GM19239 (cell line): ENCODE results near the gene GDPD5.

Experiments
- DNase-seq: peaks from one replicate; pipeline ENCODE4 v3.0.0; 2011; ENCODE audit warnings: low spot score; ENCODE audit not compliant: insufficient read length
- FAIRE-seq: peaks from 2 replicates; lab custom pipeline; 2011; peaks lifted over from hg19 to GRCh38; lab: Jason Lieb, UNC

GDPD5 gene

DNA sequence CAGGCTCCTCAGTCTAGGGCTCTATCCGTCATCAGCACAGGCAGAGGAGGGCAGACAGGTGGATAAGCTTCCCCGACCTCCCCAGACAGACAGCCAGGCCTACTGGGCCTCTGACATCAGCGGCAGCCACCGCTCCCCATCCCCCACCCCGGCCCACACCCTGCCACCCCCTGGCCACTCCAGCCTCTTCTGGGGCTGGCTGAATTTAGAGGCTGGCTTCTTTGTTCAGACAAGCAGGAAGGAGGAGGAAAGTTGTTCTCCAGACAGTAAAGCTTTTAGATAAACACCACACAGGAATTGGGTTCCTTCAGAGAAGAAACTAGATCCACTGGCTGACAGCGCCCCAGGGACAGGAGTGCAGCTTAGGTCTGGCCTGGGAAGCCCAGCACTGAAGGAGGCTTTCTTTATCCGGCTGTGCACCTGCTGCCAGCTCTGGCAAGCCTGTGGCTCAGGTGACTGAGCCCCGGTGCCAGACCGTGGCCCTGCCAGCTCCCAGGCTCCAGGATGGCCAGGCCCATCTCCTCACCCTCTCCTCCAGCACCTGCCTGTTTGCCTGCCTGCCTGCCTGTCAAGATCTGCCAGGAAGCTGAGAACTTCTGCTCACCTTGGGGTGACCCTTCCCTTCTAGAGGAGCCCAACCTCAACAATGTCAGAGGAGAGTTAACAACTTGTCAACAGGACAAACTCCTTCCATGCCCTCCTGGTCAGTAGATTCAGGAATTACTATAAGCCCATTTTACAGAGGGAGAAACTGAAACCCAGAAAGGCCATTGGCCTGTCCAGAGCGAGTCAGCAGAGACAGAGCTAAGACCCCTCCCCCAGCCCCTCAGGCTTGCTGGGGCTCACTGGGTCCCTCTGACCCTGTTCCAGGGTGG lies 48.8 kb downstream of the GDPD5 start:
- DNase-seq, result no peak
- no peak for FAIRE-seq

DNA sequence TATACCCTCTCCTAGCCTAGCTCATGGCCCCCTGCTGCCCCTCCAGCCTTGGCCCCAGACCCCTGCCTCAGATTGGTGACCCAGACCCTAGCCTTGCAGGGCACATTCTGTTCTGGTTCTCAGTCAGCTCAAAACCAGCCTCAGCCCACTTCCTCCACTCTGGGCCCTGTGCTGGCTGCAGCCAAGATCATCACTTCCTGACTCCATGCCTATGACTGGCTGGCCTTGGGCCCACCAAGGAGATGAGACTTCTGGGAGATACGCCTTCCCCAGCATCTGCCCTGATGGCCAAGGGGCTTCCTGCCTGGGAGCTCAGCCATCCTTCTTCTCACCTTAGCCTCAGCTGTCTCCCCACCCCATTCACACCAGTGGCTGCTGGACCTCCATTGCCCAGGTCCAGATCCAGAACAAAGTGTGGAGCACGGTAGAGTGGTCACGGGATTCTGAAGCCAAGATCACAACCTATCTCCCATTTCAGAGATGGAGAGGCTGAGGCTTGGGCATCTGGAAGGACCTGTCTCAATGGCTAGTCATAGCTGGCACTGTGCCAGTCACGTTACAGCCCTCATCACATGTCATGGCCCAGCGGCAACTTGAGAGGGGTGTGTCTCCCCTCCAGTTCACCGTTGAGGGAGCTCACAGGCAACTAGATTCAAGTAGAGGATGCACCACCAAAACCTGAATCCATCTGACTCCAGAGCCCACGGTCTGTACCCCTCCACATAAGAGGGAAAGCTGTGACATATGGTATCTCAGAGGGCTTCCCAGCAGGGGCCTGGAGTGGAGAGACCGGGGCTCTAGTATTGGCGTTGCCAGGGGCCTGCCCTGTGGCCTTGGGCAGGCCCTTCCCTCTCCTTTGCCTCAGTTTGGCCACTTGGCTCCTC lies 49.7 kb downstream of the GDPD5 start:
- no peak for DNase-seq
- no peak for FAIRE-seq

DNA sequence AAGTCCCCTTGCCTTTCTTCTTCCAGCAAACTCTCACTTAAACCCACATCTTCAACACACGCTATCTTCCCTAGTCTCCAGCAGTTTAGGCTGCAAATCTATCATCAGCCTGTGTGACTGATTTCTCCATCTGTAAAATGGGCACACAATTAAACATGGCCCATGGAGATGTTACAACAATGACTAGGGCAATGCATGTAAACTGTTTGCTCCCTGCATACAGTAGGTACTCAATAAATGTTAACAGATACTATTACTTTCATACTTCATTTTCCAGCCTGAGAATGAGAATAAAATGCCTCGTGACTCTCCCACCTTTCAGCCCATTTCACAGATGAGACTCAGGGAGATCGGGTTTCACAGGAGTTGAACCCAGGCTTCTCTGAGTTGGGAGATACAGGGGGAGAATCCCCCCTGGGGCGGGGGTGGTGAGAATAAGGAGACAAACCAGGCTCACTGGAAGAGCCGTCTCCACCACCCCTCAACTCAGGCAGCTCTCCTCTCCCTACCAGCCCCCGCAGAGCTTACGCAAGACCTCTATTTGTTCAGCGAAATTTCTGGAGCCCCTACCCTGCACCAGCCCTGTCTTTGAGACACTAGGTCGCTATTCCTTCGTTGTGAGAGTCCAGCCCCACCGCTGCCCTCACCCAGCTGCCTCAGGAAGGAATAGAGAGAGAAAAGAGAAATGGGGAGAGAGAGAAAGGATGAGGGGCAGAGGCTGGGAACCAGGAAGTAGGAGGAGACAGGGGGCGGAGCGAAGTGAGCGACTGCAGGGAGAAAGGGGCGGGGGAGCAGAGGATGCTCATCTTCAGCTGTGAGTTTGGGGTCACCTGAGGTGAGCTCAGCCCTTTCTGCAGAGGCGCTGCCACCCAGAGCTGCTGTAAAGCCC lies 50.6 kb downstream of the GDPD5 start:
- DNase-seq (no peak), FAIRE-seq (no peak)

DNA sequence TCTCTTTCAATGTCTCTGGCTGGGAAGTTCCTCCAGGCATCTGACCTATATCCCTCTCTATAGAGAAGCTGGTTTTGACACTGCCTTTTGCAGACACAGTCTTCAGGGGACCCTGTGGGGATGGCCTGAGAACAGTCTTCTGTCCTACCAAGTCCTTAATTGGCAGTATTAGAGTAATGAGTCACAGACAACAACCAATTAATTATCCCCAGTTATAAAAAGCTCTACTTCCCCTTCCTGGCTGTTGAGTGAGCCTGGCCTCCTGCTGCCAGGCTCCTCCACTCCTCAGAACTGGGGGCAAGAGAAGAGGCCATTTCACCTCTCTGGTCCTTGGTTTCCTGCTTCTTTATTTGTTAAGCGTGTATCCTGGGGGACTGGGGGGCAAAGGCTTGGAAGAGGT lies 51.5 kb downstream of the GDPD5 start:
- no peak for DNase-seq
- FAIRE-seq, result no peak

DNA sequence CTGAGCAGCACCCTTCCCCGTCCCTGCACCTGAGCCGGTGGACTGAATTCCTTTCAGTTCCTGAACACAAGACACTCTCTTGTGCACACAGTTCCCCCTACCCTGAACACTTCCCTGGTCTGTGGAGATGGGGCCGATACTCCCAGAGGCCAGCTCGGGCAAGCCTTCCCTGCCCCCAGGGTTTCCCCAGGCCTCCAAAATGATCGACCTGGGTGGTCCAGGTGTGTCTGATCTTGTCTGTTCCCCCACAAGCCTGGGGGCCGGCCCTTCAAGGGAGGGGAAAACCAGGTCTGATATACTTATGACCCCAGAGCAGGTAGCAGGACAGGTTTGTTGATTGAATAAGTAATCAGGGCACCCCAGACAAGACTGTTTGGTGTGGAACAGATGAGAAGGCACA lies 52.1 kb downstream of the GDPD5 start:
- FAIRE-seq (no peak), DNase-seq (no peak)

DNA sequence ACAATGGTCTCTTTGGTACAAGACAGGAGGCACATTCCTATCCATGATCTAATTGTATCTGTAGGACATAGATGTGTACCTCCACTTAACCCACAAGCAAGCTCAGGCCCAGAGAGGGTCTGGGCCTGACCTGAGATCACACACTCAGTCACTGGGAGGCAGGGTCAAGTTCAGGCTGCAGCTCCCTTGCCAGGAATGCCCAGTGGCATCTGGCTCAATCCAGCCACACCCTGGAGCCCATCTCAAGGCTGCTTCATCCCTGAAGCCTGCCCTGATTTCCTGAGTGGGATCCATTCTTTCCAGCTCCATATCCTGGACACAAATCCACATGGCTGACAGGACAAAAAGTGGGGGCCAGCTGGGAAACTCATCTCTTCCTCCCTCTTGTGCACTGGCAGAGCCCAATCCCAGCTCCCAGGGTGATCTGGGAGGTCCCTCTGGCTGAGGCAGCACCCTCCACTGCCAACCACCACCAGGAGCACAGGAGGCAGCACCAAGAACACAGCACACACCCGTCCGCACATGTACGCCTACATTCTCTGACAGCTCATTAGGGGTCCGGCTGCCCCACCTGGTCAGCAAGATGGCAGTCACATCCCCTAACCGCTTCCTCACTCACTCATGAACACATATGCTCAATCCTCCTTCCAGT lies 53.5 kb downstream of the GDPD5 start:
- no peak for DNase-seq
- FAIRE-seq, result no peak

DNA sequence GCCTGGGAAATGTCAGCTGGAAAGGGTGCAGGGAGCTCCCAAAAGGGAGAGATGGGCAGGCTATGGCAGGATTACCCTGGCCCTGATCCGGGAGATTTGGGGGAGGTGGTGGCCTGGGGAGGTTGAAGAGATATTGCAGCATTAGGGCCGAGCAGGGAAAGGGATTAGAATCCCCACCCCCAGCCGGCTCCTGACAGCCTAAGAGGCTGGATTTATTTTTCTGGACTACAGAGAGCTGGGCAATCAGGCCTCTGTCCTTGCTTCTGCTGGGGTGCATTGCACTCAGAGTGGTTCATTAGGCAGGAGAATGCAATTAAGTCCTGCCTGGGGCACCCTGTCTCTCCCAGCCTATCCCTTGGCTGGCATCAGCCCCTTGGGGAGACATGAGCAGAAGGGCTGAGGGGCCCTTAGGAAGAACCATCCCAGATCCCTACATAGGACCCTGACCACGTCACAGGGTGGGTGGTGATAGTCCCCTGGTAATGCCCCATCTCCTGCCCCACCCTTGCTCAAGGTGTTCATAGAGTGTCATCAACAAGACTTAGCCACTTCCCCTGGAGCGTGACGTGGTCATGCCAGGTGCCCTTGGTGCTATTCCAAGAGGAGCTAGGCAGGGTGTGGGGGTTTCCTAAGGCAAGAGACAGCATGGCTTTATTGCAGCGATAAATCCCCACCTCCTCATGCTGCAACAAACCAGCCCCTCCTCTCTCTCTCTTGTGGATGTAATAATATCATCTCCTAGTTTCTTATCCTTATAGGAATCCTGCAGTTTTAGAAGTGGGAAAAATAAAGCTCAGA lies 54.4 kb downstream of the GDPD5 start:
- FAIRE-seq, result no peak
- DNase-seq, result no peak

DNA sequence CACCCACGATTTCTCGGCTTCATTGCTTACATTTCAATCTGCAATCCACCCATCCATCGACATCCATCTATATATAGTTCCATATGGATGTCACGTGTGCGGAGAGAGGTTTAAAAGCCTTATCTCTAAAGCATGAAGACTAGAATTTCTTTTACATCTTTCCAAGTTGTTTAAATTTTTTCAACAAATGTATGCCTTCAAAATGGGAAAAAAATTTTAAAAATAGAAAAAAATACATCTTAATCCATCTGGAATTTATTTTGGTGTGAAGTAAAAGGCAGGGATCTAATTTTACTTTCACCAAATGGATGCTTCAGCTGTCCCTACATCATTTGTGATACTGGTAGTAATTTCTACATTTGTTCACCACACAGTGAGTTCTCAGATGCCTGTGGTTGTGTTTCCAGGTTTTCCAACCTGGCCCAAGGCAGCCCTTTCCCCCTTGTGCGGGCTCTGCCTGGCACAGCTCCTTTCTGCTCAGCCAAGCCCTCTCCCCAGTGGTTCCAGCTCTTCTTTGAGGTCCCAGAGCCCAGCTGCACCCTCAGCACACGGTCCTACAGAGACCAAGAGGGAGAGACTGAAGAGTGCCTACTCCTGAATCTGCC lies 55.2 kb downstream of the GDPD5 start:
- DNase-seq (no peak), FAIRE-seq (no peak)

DNA sequence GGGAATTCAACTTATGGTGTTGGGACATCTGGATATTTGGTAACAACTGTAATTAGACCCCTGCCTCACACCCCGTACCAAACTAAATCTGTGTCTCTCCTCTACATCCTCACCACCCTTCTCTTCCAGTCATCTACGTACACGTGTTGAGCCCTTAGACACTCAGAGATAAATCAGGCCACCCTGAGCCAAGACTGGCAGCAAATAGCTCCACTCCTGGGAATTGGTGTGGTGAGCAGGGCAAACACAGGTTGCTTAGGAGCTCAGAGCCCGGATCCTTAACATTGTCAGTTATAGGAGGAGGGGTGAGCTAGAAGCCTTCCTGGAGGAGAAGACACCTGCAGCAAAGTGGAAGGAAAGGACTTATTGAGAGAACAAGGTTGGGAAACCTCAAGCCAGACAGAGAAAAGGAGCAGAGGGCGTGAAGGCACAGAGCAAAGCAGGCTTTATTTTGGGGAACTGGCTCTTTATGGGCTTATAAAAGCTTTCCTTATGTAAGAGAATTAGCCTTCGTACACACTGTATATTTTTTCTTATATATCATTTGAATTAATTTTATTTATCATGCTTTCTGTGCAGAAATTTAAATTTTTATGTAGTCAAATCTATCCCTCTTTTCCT lies 55.8 kb downstream of the GDPD5 start:
- FAIRE-seq, result no peak
- no peak for DNase-seq

DNA sequence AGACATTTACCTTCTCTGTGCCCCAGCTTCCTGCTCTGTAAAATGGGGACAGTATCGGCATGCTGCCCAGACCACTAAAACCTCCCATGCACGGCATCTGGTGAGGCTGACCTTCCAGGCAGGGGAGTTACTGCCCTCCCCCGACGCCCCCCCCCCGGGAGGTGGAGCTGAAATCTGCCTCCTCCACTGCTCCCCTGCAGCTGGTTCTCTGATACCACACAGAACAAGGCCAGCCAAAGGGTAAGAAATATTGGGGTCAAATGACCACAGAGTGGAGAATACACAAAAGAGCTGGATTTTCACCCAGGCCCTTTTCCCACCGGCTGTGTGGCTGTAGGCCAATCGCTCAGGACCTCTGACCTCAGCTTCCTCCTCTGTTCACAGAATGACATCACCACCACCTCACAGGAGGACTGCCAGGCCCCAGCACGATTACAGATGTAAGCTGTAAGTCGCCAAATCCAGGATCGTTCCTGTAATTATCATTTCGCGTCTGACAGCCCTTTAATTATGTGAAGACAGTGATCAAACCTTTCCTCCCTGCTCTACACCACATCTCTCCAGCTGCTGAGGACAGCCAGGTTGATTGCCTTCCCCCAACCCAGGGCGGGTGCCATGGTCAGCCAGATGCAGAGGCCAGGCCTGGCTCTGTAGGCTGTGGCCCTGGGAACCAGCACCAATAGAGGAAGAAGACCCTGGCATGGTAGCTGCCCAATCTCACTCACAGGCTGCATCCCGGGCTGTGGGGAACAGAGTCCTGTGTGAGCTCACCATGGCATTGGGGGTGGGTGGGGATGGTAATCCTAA lies 57.0 kb downstream of the GDPD5 start:
- FAIRE-seq (no peak), DNase-seq (no peak)

DNA sequence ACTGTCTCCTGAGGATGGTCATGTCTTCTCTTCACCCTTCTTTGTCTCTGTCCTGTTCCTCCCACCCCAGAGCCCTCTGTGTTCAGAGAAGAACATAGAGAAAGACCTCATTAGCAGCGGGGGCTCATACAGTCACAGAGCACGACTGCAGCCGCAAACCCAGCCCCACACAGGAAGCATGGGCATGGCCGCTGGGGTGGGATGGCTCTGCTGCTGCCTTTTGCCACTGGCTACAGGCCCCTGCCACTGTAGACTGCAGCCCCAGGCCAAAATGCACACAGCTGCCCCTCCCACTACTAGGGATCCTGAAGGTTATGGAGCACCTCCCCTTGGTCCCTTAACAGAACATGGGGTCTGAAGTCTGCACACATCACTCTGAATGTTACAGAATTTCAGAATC lies 57.9 kb downstream of the GDPD5 start:
- no peak for FAIRE-seq
- DNase-seq, result no peak

DNA sequence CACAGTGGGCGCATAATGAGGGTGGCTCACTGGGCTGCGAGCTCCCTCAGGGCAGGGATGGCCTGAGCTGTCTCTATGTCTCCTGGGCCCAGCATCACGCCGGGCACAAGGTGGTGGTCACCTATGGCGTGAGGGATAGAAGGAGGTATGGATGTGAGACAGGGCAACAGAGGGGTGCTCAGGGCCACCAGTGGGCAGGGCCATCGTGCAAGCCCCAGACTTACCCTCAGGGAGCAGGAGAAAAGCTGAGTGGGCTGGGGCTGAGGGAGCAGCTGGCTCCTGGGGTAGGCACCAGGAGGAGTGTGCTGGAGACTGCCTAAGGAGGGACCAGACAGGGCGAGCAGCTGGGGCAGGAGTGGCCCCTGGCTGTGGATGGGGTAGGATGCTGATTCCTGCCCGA lies 58.4 kb downstream of the GDPD5 start:
- FAIRE-seq (no peak), DNase-seq (no peak)

DNA sequence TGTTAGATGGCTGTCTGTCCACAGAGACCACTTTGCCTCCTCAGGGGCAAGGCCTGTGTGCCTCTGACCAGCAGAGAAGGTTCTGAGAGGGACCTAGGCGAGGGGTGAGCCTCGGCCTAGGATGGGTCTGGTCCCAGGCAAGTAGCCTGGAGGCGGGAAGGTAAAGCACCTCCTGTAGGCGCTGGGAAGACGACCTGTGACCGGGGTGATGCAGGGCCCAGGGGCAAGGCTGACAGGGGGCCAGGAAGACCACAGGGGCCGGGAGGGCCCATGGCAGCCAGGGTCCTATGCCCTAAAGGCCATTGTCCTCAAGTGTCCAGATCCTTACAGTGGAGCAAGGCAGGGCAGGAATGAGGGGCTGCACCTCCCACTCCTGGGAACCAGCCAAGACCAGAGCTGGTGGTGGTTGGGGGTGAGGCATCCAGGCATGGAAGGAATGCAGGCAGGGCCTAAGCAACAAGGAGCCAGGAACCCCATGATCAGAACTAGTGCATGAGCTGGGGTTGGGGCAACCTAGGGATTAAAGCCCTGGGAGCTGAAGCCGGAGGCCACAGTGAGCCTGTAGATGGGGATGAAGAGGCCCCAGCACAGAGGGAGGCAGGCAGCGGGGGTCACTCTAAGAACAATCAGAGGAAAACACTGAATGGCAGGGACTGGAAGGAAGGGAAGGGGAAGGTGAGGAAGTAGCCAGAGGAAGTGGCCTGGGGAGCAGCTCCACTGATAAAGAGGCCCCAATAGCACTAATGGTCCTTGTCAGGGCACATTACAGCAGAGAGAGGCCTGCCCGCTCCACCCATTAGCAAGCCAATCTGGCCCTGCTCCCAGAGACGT lies 59.8 kb downstream of the GDPD5 start:
- FAIRE-seq (no peak), DNase-seq (no peak)

DNA sequence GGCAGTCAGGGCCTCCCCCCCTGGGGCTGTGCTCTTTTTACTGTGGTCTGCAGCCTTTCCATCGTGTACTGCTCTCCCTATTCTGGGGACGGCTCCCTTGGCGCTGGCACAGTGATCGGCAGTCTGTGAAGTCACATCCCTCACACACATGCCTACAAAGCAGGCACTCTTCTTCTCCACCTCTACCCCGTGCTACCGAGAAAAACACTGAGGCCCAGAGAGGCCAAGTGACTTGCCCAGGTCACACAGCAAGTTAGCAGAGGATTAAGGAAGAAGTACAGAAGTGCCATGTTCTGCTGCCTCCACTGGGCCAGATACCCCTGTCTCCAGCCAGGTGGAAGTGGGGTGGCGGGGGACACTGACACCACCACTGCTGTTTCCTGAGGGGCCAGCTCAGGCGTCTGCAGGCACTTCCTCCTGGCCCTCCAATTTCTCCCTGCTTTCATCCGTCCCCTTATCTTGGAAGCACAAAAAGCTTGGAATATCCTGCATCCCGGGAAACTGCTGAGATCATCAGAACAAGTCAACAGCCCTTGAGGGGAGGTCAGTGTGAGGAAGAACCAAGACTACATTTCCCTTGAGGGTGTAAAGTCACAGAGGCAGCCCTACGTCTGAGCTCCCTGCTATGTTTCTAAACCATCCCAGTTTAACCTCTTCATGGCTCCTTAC lies 62.5 kb downstream of the GDPD5 start:
- DNase-seq (no peak), FAIRE-seq (no peak)

DNA sequence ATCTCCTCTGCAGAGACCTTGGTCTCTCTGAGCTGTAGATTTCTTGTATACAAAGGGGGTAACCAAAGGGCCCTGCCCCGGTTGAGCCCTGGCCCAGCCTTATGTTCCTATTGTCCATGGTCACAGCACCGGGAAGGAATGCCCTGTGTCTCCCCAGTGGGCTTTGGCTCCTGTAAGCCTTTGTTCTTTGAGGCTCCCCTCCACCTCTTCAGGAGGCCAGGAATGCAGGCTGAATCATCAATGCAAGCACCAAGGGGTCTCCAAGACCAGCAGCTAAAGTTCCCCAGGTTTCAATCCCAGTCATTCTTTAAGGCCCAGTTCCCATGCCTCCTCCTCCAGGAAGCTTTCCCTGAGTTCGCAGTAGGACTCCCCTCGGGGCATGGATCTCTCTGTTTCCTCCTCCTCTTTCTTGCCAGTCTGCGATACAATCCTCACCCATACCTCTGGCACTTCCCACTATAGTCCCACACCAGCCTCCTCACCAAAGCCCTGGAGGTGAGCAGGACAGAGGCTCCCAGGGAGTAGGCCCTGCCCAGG lies 63.6 kb downstream of the GDPD5 start:
- no peak for DNase-seq
- FAIRE-seq, result no peak

DNA sequence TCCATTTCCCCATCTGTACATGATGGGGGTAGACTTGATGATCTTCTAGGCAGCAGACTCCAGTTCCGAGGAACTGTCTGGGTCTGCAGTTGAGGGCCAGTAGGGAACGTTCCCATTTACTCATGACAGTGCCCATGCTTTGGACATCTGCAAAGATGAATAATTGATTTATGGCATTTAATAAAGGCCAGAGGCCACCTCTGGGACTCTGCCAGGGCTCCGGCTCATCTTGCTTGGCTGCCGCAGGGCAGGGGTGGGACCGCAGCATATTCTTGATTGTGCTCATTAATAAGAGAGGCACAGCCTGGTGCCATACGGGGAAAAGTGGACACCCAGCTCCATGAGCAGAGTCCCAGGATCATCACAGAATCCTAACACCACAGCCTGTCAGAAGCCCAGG lies 64.6 kb downstream of the GDPD5 start:
- DNase-seq (no peak), FAIRE-seq (no peak)
